ENCODE data around the gene CCDC198. TPM values are rescaled to one million over a fixed set of nuclear protein-coding genes. Genes with fewer than 3 reads are reported as not detected.
A peak's percentile ranks its signal among the peaks of the same experiment; 100 is the strongest.

Gene CCDC198
- polyA plus RNA-seq, 1 donor from 2014 or later = not detected

GRCh38 chr14:57482120-57482519 is 11.5 kb downstream of the CCDC198 start:
- Histone ChIP-seq H3K36me3 (ENCODE audit: insufficient read depth, low read length) (no peaks in the 10 kb centered on the region), H3K27ac (ENCODE audit: low read length) (no peak overlapping the region), H3K79me2 (replicated peaks; ENCODE audit: insufficient read depth, low read length) (no peaks in the 10 kb centered on the region), H3K9me2 (ENCODE audit: insufficient read depth, low read length) (no peaks in the 10 kb centered on the region), H3K9ac (ENCODE audit: low read length) (no peak overlapping the region), H2AFZ (ENCODE audit: low read depth, low read length) (no peak overlapping the region), H3K4me3 (ENCODE audit: low read length) (no peak overlapping the region), H3F3A (ENCODE audit: insufficient read depth, low read length, poor library complexity, severe bottlenecking) (no peaks in the 10 kb centered on the region), H3K4me2 (ENCODE audit: low read length) (no peak overlapping the region), H3K9me3 (ENCODE audit: low read length) (no peaks in the 10 kb centered on the region), H4K20me1 (ENCODE audit: insufficient read depth) (no peaks in the 10 kb centered on the region), H3K27me3 (ENCODE audit: insufficient read depth, low read depth, low read length) (no peaks in the 10 kb centered on the region)
- peak; percentile 61 for TF ChIP-seq EP300 (conservative IDR thresholded peaks at IDR 0.05; ENCODE audit: poor library complexity, severe bottlenecking)
- TF ChIP-seq CTCF (IDR thresholded peaks at IDR 0.05; ENCODE audit: poor library complexity, severe bottlenecking) = no peak
- TF ChIP-seq POLR2AphosphoS5 (IDR thresholded peaks at IDR 0.05) = peak; percentile 28

- Histone ChIP-seq H3K27ac (ENCODE audit: low read length) (no peak overlapping the region), H3K36me3 (ENCODE audit: insufficient read depth, low read length) (no peaks in the 10 kb centered on the region), H2AFZ (ENCODE audit: low read depth, low read length) (no peak overlapping the region), H3K4me2 (ENCODE audit: low read length) (no peak overlapping the region), H3K9me2 (ENCODE audit: insufficient read depth, low read length) (no peaks in the 10 kb centered on the region), H3F3A (ENCODE audit: insufficient read depth, low read length, poor library complexity, severe bottlenecking) (no peaks in the 10 kb centered on the region), H3K9ac (ENCODE audit: low read length) (no peak overlapping the region), H3K27me3 (ENCODE audit: insufficient read depth, low read depth, low read length) (no peaks in the 10 kb centered on the region), H3K79me2 (replicated peaks; ENCODE audit: insufficient read depth, low read length) (no peaks in the 10 kb centered on the region), H4K20me1 (ENCODE audit: insufficient read depth) (no peaks in the 10 kb centered on the region), H3K4me3 (ENCODE audit: low read length) (no peak overlapping the region), H3K9me3 (ENCODE audit: low read length) (no peaks in the 10 kb centered on the region)
- TF ChIP-seq EP300 (conservative IDR thresholded peaks at IDR 0.05; ENCODE audit: poor library complexity, severe bottlenecking) (no peak), CTCF (IDR thresholded peaks at IDR 0.05; ENCODE audit: poor library complexity, severe bottlenecking) (no peak), TAF1 (IDR thresholded peaks at IDR 0.05; ENCODE audit: low read depth) (no peak), RAD21 (conservative IDR thresholded peaks at IDR 0.05) (no peak), EZH2 (IDR thresholded peaks at IDR 0.05; ENCODE audit: borderline replicate concordance, insufficient read depth, low read length, poor library complexity, severe bottlenecking) (no peak), REST (IDR thresholded peaks at IDR 0.05; ENCODE audit: borderline replicate concordance) (no peak), POLR2AphosphoS5 (IDR thresholded peaks at IDR 0.05) (no peak), SMC3 (conservative IDR thresholded peaks at IDR 0.05; ENCODE audit: poor library complexity) (no peak), MXI1 (conservative IDR thresholded peaks at IDR 0.05; ENCODE audit: poor library complexity, severe bottlenecking) (no peak)
These were observed 13.6 kb downstream of the CCDC198 start for GRCh38 chr14:57480051-57480450.
